ENCODE data around the gene LDLRAP1.

DNA sequence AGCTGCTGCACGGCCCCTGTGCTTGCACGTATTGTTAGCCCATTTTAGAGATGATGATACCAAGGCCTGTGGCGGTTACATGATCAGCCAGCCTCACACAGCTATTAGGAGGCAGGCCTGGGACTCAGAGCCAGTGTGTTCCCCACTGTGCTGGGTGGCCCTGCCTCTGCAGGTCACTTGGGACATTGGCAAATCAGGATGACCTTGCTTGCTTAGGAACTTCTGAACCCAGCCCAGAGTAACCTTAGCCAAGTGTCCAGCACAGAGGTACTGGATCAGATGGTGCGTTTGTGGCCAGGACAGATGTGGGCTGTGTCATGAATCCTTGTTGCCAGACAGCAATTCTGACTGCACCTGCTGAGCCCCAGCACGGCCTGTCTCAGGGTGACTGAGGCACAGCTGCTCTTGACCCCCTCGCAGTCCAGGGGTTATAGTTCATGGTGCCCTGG, 28.1 kb downstream of the LDLRAP1 start:
- TF ChIP-seq, protein P1, sequence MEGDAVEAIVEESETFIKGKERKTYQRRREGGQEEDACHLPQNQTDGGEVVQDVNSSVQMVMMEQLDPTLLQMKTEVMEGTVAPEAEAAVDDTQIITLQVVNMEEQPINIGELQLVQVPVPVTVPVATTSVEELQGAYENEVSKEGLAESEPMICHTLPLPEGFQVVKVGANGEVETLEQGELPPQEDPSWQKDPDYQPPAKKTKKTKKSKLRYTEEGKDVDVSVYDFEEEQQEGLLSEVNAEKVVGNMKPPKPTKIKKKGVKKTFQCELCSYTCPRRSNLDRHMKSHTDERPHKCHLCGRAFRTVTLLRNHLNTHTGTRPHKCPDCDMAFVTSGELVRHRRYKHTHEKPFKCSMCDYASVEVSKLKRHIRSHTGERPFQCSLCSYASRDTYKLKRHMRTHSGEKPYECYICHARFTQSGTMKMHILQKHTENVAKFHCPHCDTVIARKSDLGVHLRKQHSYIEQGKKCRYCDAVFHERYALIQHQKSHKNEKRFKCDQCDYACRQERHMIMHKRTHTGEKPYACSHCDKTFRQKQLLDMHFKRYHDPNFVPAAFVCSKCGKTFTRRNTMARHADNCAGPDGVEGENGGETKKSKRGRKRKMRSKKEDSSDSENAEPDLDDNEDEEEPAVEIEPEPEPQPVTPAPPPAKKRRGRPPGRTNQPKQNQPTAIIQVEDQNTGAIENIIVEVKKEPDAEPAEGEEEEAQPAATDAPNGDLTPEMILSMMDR (conservative IDR thresholded peaks at IDR 0.05 in 1 of 2, IDR thresholded peaks at IDR 0.05 in 1 of 2; ENCODE audit: low read depth in 1 of 2, low read length in 2 of 2) = no peak
- no peak for TF ChIP-seq EZH2 (IDR thresholded peaks at IDR 0.05; ENCODE audit: low read length, missing control alignments)

Data from fibroblast of lung (primary cell).